Activated gamma-delta T cell treated with anti-CD3 and anti-CD28 coated beads, Interleukin-2, amount 50 U/mL, for 16 hours (primary cell): ENCODE data around the gene MKI67.

ENCODE experiments used
- DNase-seq: peaks from one replicate; pipeline ENCODE4 v3.0.0-alpha.2; 2020; ENCODE audit warnings: low read depth

Gene MKI67

DNA sequence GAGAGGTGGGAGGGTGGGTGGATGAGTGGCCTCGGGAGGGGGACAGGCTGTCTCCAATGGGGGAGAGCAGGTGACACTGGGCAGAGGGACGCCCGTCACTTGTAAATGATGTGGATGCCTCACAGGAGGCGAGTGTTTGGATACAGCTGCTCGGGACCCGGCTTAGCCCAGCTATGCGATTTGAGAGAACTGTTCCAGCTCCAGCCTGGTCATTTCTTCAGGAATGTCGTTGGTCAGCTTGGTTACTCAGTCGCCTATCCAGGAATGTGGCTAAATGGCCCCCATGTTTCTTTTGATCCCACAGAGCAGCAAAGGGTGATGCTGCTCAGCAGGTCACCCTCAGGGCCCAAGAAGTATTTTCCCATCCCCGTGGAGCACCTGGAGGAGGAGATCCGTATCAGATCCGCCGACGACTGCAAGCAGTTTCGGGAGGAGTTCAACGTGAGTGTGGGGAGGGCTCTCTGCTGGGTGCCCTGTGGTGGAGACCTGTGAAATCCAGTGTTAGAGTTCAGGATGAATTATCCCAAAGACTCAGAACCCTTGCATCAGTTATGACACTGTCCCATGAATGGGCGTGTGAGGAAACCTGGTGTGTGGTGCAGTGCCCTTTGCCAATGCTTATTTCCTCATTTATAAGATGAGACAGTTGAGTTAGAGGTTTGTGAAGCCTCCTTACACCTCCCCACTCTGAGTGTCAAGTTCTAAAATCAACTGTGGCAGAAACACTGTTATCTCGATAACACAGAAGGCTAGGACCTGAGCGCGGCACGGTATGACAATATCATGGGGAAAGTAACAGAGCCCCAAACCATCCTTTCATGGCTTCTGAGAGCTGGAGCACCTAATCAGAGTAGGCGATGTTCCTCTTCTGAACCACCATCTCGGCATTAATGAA, 76.8 kb downstream of the MKI67 start:
- DNase-seq, result no peak

DNA sequence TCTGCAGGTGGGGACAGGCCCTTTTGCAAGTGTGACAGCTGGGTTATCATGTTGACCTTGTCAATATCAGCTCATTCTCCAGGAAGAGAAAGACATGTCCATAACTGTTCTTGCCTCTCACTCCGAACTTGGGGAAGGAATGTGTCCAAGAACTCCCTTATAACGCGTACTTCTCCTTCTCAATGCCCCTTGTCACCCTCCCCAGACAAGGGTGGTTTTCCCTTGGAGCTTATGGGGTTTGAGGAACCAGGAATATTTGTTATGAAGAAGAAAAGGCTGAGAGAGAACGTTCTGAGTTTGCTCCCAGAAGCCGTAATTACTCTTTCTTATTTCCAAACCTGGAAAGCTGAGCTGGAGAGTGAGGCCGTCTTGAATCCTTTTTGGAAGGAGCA, 77.4 kb downstream of the MKI67 start:
- no peak for DNase-seq

DNA sequence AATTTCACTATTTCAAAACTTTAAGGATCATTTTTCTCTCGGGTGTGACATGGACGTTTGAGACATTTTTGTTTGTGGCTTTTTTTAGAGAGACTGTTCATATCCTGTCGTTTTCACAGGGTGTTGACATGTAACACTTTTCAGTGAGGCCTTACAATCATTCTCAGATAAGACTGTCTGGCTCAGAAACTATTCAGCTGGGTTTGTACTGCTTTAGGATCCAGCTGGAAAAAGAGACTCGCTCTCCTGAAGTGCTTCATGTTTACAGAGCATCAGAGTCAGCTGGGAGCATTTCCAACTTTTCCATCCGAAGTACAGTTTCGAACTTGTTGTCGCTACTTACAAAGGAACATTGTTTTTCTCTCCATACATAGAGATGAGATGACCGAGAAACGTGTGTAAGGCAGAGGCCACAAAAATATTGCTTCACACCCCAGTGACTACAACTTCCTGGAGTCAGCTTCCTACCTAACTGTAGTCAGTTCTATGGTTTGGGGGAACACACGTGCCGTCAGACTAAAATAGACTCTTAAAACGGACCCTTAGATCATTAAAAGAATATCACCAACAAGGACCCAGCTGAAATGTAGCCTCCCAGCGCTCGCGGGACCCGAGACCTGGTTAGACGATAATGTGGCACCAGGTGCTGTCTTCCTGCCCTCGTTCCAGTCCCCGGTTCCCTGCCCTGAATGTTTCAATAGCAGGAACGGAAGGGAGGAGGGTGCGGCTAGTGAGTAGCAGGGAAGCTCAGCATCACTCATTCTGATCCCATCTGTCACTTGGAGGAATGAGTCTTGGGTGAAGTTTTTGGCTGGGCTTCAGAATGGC, 78.0 kb downstream of the MKI67 start:
- DNase-seq, result no peak

DNA sequence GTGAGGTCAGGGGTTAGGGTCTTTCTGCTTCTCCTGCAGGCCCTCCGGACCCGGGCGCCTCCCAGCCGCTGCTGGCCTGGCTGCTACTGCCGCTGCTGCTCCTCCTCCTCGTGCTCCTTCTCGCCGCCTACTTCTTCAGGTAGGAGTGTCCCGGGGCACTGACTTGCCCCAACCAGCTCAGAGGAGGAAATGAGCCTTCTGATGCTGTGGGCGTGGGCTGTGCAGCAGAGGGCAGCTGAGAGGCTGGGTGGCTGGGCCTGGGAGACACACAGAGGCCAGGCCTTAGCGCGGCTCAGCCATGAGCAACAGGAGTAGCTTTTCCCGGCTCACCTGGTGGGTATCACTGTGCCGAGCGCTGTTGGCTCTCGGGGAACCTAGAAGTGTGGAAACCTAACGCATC, 78.9 kb downstream of the MKI67 start:
- DNase-seq, result peak; percentile 71

DNA sequence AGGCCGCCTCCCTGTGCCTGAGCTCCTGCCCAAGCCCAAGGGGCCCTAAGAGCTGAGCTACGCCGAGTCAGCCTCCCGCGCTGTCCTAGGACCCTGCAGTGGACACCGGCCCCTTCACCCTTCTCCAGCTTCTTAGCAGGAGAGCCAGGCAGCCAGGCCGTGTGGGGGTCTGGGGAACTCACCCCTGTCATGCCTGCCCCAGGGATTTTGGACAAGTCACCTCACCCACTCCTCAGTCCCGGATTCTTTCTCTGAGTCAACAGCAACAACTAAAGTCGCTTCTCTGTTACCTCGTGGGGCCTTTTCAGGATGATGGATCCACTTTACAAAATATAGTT, 79.3 kb downstream of the MKI67 start:
- no peak for DNase-seq
